Cardiac muscle cell (in vitro differentiated cells and primary cell): ENCODE measurements around the gene ALDH1A3. TPM values are rescaled to one million over a fixed set of nuclear protein-coding genes. Genes with fewer than 3 reads are reported as not detected.
A peak's percentile ranks its signal among the peaks of the same experiment; 100 is the strongest.
"Not testable (repeated sequence)": the region's sequence is repeated elsewhere in the genome, so short reads cannot be mapped to it uniquely, and the experiment has no call there.

Experiments used
- DNase-seq, 2 donors: peaks; one replicate each; pipeline versions ENCODE4 v3.0.0 to v3.0.0-alpha.2; 2010 to 2017; ENCODE audit warnings: low read depth in 1 of 2, low spot score in 1 of 2
- H3K27ac ChIP-seq: fragments of 200-600 bp; sonication (generic); 2 replicates; pipeline ENCODE4 v1.5.1; 2016
- H3K27me3 ChIP-seq: fragments of 200-600 bp; sonication (generic); 2 replicates; pipeline ENCODE4 v1.6.0; 2016; ENCODE audit warnings: control low read depth
- H3K36me3 ChIP-seq: fragments of 200-600 bp; sonication (generic); 2 replicates; pipeline ENCODE4 v1.5.1; 2016; ENCODE audit warnings: control low read depth
- H3K4me1 ChIP-seq: fragments of 200-600 bp; sonication (generic); 2 replicates; pipeline ENCODE4 v1.8.1; 2017; ENCODE audit warnings: low read depth, mild to moderate bottlenecking, mixed run types
- H3K4me3 ChIP-seq: fragments of 200-600 bp; sonication (generic); 2 replicates; pipeline ENCODE4 v1.5.1; 2016; ENCODE audit warnings: mild to moderate bottlenecking
- H3K9me3 ChIP-seq: fragments of 200-600 bp; sonication (generic); 2 replicates; pipeline ENCODE4 v1.5.1; 2017; ENCODE audit warnings: low read depth, mild to moderate bottlenecking, control low read depth
- CTCF ChIP-seq: IDR thresholded peaks from 2 replicates; pipeline ENCODE4 v1.5.1; 2012; ENCODE audit warnings: low read depth, mild to moderate bottlenecking, low read length
- polyA plus RNA-seq: library from polyadenylated mRNA; unstranded; fragments of >200 nt; fragmentation: Nextera tagmentation; extraction: Ambion mirVana; gene quantifications from 2 replicates; pipeline ENCODE4 v1.2.1, GENCODE V29; 2016
- total RNA-seq: library from RNA; depleted of rRNA; stranded (reverse); fragments of >200 nt; gene quantifications from 2 replicates; pipeline ENCODE4 v1.2.3, GENCODE V29; 2016

Gene ALDH1A3
- total and polyA plus RNA-seq, 2 experiments from 2014 or later = 0.28 TPM; not detected in 1

- H3K27me3 ChIP-seq = peaks cover 9% of the 10 kb centered on the region
- H3K36me3 ChIP-seq = no peaks in the 10 kb centered on the region
- TF ChIP-seq CTCF = no peak
- no peak overlapping the region for H3K4me3 ChIP-seq
- DNase-seq = no peak
- H3K9me3 ChIP-seq = no peaks in the 10 kb centered on the region
- H3K4me1 ChIP-seq = peaks cover 7% of the 10 kb centered on the region
- H3K27ac ChIP-seq = no peak overlapping the region
Observed at GRCh38 chr15:100844778-100845177, 34.9 kb upstream of the ALDH1A3 start.

GRCh38 chr15:100847194-100847593 lies 32.4 kb upstream of the ALDH1A3 start:
- no peak for TF ChIP-seq CTCF
- H3K36me3 ChIP-seq = no peaks in the 10 kb centered on the region

GRCh38 chr15:100849021-100849854 lies 30.4 kb upstream of the ALDH1A3 start:
- Histone ChIP-seq H3K36me3 (no peaks in the 10 kb centered on the region), H3K27me3 (peaks cover 11% of the 10 kb centered on the region), H3K4me3 (peak overlapping the region; percentile 4), H3K9me3 (no peaks in the 10 kb centered on the region), H3K4me1 (no peaks in the 10 kb centered on the region), H3K27ac (no peak overlapping the region)
- peak; percentile 32 for TF ChIP-seq CTCF
- peak; percentile 26 to 44 for DNase-seq

More at GRCh38 chr15:100847194-100847593, 32.4 kb upstream of the ALDH1A3 start:
- Histone ChIP-seq H3K4me1 (peaks cover 7% of the 10 kb centered on the region), H3K27me3 (peaks cover 11% of the 10 kb centered on the region), H3K27ac (no peak overlapping the region), H3K4me3 (no peak overlapping the region), H3K9me3 (no peaks in the 10 kb centered on the region)
- no peak for DNase-seq

- H3K27me3 ChIP-seq = peaks cover 11% of the 10 kb centered on the region
- H3K27ac ChIP-seq = no peak overlapping the region
- TF ChIP-seq CTCF = no peak
- H3K36me3 ChIP-seq = no peaks in the 10 kb centered on the region
- no peak for DNase-seq
- no peaks in the 10 kb centered on the region for H3K9me3 ChIP-seq
- peak overlapping the region; percentile 4 for H3K4me3 ChIP-seq
- H3K4me1 ChIP-seq = no peaks in the 10 kb centered on the region
Observed at GRCh38 chr15:100849855-100850218, 29.8 kb upstream of the ALDH1A3 start.

GRCh38 chr15:100851428-100852015 lies 28.1 kb upstream of the ALDH1A3 start:
- H3K27me3 ChIP-seq = peaks cover 11% of the 10 kb centered on the region
- not testable (repeated sequence) for H3K36me3 ChIP-seq, H3K27ac ChIP-seq, H3K4me1 ChIP-seq, H3K4me3 ChIP-seq, H3K9me3 ChIP-seq, DNase-seq

GRCh38 chr15:100852630-100853029 lies 27.0 kb upstream of the ALDH1A3 start:
- Histone ChIP-seq H3K9me3 (no peaks in the 10 kb centered on the region), H3K27ac (no peak overlapping the region), H3K4me3 (no peak overlapping the region), H3K27me3 (peaks cover 11% of the 10 kb centered on the region), H3K36me3 (no peaks in the 10 kb centered on the region), H3K4me1 (no peaks in the 10 kb centered on the region)
- no peak for DNase-seq
- TF ChIP-seq CTCF = no peak
